HG03280 (cell line): ENCODE measurements around the gene CKS1B.
A peak's percentile ranks its signal among the peaks of the same experiment; 100 is the strongest.

Source experiments
- ATAC-seq: cut with Tn5 transposase; IDR thresholded peaks from one replicate; pipeline ENCODE4 v1.9.1; 2021; ENCODE audit warnings: mild to moderate bottlenecking, moderate library complexity; ENCODE audit not compliant: unreplicated experiment

Gene CKS1B

GRCh38 chr1:154974102-154974807 is at the start of gene CKS1B:
TSS of gene CKS1B (plus strand) at chr1:154974681. CDS start at chr1:154974746, 65 bp downstream.
- peak; percentile 76 for ATAC-seq

- ATAC-seq = no peak
Measured at GRCh38 chr1:154925335-154926170, 48.9 kb upstream of the CKS1B start.

GRCh38 chr1:154926201-154926600 is 48.3 kb upstream of the CKS1B start:
- no peak for ATAC-seq

GRCh38 chr1:154931940-154932487 is 42.5 kb upstream of the CKS1B start:
- no peak for ATAC-seq

- no peak for ATAC-seq
Measured at GRCh38 chr1:154934358-154934948, 40.0 kb upstream of the CKS1B start.

GRCh38 chr1:154935749-154936554 is 38.5 kb upstream of the CKS1B start:
- ATAC-seq = no peak

- ATAC-seq = peak; percentile 78
Measured at GRCh38 chr1:154936555-154937084, 37.9 kb upstream of the CKS1B start, which contains the start of gene PMVK. TSS of gene PMVK (minus strand) at chr1:154936719. CDS start at chr1:154936685, 34 bp downstream.

- peak; percentile 62 for ATAC-seq
Measured at GRCh38 chr1:154937085-154937987, 37.1 kb upstream of the CKS1B start.

- ATAC-seq = no peak
Measured at GRCh38 chr1:154937988-154938386, 36.5 kb upstream of the CKS1B start.

- no peak for ATAC-seq
Measured at GRCh38 chr1:154938604-154939399, 35.7 kb upstream of the CKS1B start.

GRCh38 chr1:154940213-154940560 is 34.3 kb upstream of the CKS1B start:
- ATAC-seq = no peak

GRCh38 chr1:154940651-154941194 is 33.8 kb upstream of the CKS1B start:
- no peak for ATAC-seq

GRCh38 chr1:154941333-154942013 is 33.0 kb upstream of the CKS1B start:
- ATAC-seq = no peak

GRCh38 chr1:154943649-154944400 is 30.7 kb upstream of the CKS1B start:
- no peak for ATAC-seq

- no peak for ATAC-seq
Measured at GRCh38 chr1:154944401-154945159, 29.9 kb upstream of the CKS1B start.
